ENCODE results near the gene SLC30A4. TPM values are rescaled to one million over a fixed set of nuclear protein-coding genes. Genes with fewer than 3 reads are reported as not detected.

SLC30A4 gene
- total RNA-seq, 4 donors from 2014 or later = 9.4 to 14.0 (median 11.6) TPM

- no peak for TF ChIP-seq POLR2A (IDR thresholded peaks at IDR 0.05; ENCODE audit: low read depth)
- no peaks in the 10 kb centered on the region for H3K27me3 ChIP-seq
- intact Hi-C loops (cut with DNase I) = no loop called here
These were observed 27.1 kb upstream of the SLC30A4 start for GRCh38 chr15:45549541-45550220.

GRCh38 chr15:45548753-45549520 is 26.4 kb upstream of the SLC30A4 start:
- Histone ChIP-seq H3K27ac (replicated peaks in 1 of 4) (no peak overlapping the region), H3K36me3 (no peaks in the 10 kb centered on the region), H3K4me3 (no peak overlapping the region), H3K27me3 (no peaks in the 10 kb centered on the region), H3K9me3 (no peaks in the 10 kb centered on the region), H3K4me1 (no peaks in the 10 kb centered on the region)
- no peak for DNase-seq (ENCODE audit: extremely low spot score)
- WGBS = 84% methylated on average over 17 of the region's 17 CpGs
- intact Hi-C loops (cut with DNase I) = no loop called here
- TF ChIP-seq POLR2A (IDR thresholded peaks at IDR 0.05; ENCODE audit: low read depth) (no peak), CTCF (IDR thresholded peaks at IDR 0.05) (no peak), EP300 (IDR thresholded peaks at IDR 0.05) (no peak), POLR2AphosphoS5 (IDR thresholded peaks at IDR 0.05) (no peak)

More at GRCh38 chr15:45549541-45550220, 27.1 kb upstream of the SLC30A4 start:
- no peaks in the 10 kb centered on the region for H3K4me1 ChIP-seq
- no peak overlapping the region for H3K27ac ChIP-seq (replicated peaks in 1 of 4)
- H3K36me3 ChIP-seq = no peaks in the 10 kb centered on the region
- 88% methylated on average over 9 of the region's 9 CpGs for WGBS
- H3K9me3 ChIP-seq = no peaks in the 10 kb centered on the region
- H3K4me3 ChIP-seq = no peak overlapping the region
- DNase-seq (ENCODE audit: extremely low spot score) = no peak

- no peak for TF ChIP-seq POLR2A (IDR thresholded peaks at IDR 0.05; ENCODE audit: low read depth)
- Histone ChIP-seq H3K9me3 (no peaks in the 10 kb centered on the region), H3K4me3 (no peak overlapping the region), H3K36me3 (no peaks in the 10 kb centered on the region), H3K27ac (replicated peaks in 1 of 4) (no peak overlapping the region), H3K4me1 (no peaks in the 10 kb centered on the region), H3K27me3 (no peaks in the 10 kb centered on the region)
- DNase-seq (ENCODE audit: extremely low spot score) = no peak
- 94% methylated on average over 7 of the region's 7 CpGs for WGBS
- intact Hi-C loops (cut with DNase I) = no loop called here
These were observed 24.2 kb upstream of the SLC30A4 start for GRCh38 chr15:45546789-45547188.

- no peaks in the 10 kb centered on the region for H3K27me3 ChIP-seq
- H3K4me3 ChIP-seq = no peak overlapping the region
- H3K36me3 ChIP-seq = no peaks in the 10 kb centered on the region
- DNase-seq (ENCODE audit: extremely low spot score) = no peak
- intact Hi-C loops (cut with DNase I) = no loop called here
- 92% methylated on average over 4 of the region's 4 CpGs for WGBS
- TF ChIP-seq EP300 (IDR thresholded peaks at IDR 0.05) = no peak
- TF ChIP-seq POLR2AphosphoS5 (IDR thresholded peaks at IDR 0.05) = no peak
- TF ChIP-seq POLR2A (IDR thresholded peaks at IDR 0.05; ENCODE audit: low read depth) = no peak
- TF ChIP-seq CTCF (IDR thresholded peaks at IDR 0.05) = no peak
- no peaks in the 10 kb centered on the region for H3K4me1 ChIP-seq
- no peaks in the 10 kb centered on the region for H3K9me3 ChIP-seq
- H3K27ac ChIP-seq (replicated peaks in 1 of 4) = no peak overlapping the region
These were observed 21.9 kb upstream of the SLC30A4 start for GRCh38 chr15:45544266-45545023.

GRCh38 chr15:45543051-45543450 is 20.5 kb upstream of the SLC30A4 start:
- Histone ChIP-seq H3K27ac (replicated peaks in 1 of 4) (no peak overlapping the region), H3K4me1 (no peaks in the 10 kb centered on the region), H3K27me3 (no peaks in the 10 kb centered on the region), H3K4me3 (no peak overlapping the region), H3K9me3 (no peaks in the 10 kb centered on the region), H3K36me3 (no peaks in the 10 kb centered on the region)
- no peak for TF ChIP-seq POLR2A (IDR thresholded peaks at IDR 0.05; ENCODE audit: low read depth)
- no peak for TF ChIP-seq POLR2AphosphoS5 (IDR thresholded peaks at IDR 0.05)
- no peak for TF ChIP-seq CTCF (IDR thresholded peaks at IDR 0.05)
- TF ChIP-seq EP300 (IDR thresholded peaks at IDR 0.05) = no peak
- 93% methylated on average over 3 of the region's 3 CpGs for WGBS
- intact Hi-C loops (cut with DNase I) = no loop called here
- no peak for DNase-seq (ENCODE audit: extremely low spot score)

Data from esophagus muscularis mucosa (tissue), 4 donors.